ENCODE measurements around the gene RAB5A. TPM values are rescaled to one million over a fixed set of nuclear protein-coding genes. Genes with fewer than 3 reads are reported as not detected.

RAB5A gene
- total RNA-seq, 2 experiments from 2014 or later, result 24.5 to 39.2 TPM

DNA sequence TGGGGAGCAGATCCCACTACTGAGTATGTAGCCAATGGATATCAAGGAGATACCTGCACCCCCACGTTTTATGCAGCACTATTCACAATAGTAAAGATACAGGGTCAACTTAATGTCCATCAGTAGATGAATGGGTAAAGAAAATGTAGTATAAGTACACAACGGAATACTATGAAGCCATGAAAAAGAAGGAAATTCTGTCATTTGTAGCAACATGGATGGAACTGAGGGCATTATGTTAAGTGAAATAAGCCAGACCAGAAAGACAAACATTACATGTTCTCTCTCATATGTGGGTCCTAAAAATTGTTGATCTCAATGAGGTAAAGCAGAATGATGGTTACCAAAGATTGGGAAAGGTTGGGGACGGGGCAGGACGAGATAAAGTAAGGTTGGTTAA, 50.6 kb downstream of the RAB5A start:
- Histone ChIP-seq H4K20me1 (ENCODE audit: insufficient read depth, low read length) (no peaks in the 10 kb centered on the region), H3K9me2 (ENCODE audit: insufficient read depth, low read length) (no peaks in the 10 kb centered on the region), H3K4me3 (ENCODE audit: low read depth, low read length, poor library complexity, severe bottlenecking) (no peak overlapping the region), H2AFZ (ENCODE audit: low read length) (no peak overlapping the region), H3K36me3 (ENCODE audit: insufficient read depth, low read length) (no peaks in the 10 kb centered on the region), H3K79me2 (ENCODE audit: insufficient read depth, low read depth, low read length) (no peaks in the 10 kb centered on the region), H3K9me3 (ENCODE audit: low read length) (no peaks in the 10 kb centered on the region), H3K4me1 (ENCODE audit: insufficient read depth, low read length, poor library complexity, severe bottlenecking) (no peaks in the 10 kb centered on the region), H3K27ac (ENCODE audit: low read depth, low read length, poor library complexity, severe bottlenecking) (no peak overlapping the region), H3K4me2 (ENCODE audit: low read length) (no peak overlapping the region)
- TF ChIP-seq, protein P1, sequence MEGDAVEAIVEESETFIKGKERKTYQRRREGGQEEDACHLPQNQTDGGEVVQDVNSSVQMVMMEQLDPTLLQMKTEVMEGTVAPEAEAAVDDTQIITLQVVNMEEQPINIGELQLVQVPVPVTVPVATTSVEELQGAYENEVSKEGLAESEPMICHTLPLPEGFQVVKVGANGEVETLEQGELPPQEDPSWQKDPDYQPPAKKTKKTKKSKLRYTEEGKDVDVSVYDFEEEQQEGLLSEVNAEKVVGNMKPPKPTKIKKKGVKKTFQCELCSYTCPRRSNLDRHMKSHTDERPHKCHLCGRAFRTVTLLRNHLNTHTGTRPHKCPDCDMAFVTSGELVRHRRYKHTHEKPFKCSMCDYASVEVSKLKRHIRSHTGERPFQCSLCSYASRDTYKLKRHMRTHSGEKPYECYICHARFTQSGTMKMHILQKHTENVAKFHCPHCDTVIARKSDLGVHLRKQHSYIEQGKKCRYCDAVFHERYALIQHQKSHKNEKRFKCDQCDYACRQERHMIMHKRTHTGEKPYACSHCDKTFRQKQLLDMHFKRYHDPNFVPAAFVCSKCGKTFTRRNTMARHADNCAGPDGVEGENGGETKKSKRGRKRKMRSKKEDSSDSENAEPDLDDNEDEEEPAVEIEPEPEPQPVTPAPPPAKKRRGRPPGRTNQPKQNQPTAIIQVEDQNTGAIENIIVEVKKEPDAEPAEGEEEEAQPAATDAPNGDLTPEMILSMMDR (conservative IDR thresholded peaks at IDR 0.05; ENCODE audit: low read length), result no peak
- TF ChIP-seq EZH2phosphoT487 (IDR thresholded peaks at IDR 0.05; ENCODE audit: borderline replicate concordance, low read depth, low read length), result no peak
- intact Hi-C loops (cut with micrococcal nuclease; ENCODE audit: unreplicated experiment), result no loop called here
- BruUV-seq (replicated peaks), result no TSS peak
- CTCF ChIA-PET (ENCODE audit: unreplicated experiment), result no interaction called here
- DNase-seq (ENCODE audit: low spot score), result no peak
- POLR2A ChIA-PET, result no interaction called here

GRCh38 chr3:20001932-20002331, 55.0 kb downstream of the RAB5A start:
- Histone ChIP-seq H3K9me2 (ENCODE audit: insufficient read depth, low read length) (no peaks in the 10 kb centered on the region), H3K9me3 (ENCODE audit: low read length) (no peaks in the 10 kb centered on the region), H3K79me2 (ENCODE audit: insufficient read depth, low read depth, low read length) (no peaks in the 10 kb centered on the region), H3K4me3 (ENCODE audit: low read depth, low read length, poor library complexity, severe bottlenecking) (no peak overlapping the region), H3K36me3 (ENCODE audit: insufficient read depth, low read length) (no peaks in the 10 kb centered on the region), H4K20me1 (ENCODE audit: insufficient read depth, low read length) (no peaks in the 10 kb centered on the region), H3K27ac (ENCODE audit: low read depth, low read length, poor library complexity, severe bottlenecking) (no peak overlapping the region), H3K4me1 (ENCODE audit: insufficient read depth, low read length, poor library complexity, severe bottlenecking) (no peaks in the 10 kb centered on the region), H3K4me2 (ENCODE audit: low read length) (no peak overlapping the region), H2AFZ (ENCODE audit: low read length) (no peak overlapping the region)
- BruUV-seq (replicated peaks), result no TSS peak
- DNase-seq (ENCODE audit: low spot score), result no peak
- TF ChIP-seq, protein P1 (conservative IDR thresholded peaks at IDR 0.05; ENCODE audit: low read length), result no peak
- intact Hi-C loops (cut with micrococcal nuclease; ENCODE audit: unreplicated experiment), result no loop called here
- ChIA-PET CTCF (ENCODE audit: unreplicated experiment) (no interaction called here), POLR2A (interaction anchor here (0.6 to 1.4 kb wide), 4 partner anchors 8 to 194 kb away, joined by 3 to 4 read pairs (median 4); no protein-coding TSS in a partner anchor)

DNA sequence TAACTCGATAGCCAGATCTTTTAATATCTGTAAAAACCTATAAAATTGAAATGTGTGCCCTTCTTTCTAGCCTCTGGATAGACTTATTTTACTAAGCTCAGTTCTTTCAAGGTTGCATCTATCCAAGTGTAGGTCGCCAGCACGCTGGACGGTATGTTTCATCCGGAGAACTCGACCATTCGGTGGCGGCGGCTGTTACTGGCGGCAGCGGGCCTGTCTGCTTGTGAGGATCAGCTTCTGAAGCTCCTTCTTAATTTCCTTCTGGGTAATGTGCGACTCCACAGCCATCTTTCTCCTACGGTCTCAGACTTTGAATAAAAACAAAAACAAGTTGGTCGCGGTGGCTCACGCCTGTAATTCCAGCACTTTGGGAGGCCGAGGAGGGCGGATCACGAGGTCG, 61.1 kb downstream of the RAB5A start:
- no peak for TF ChIP-seq EZH2phosphoT487 (IDR thresholded peaks at IDR 0.05; ENCODE audit: borderline replicate concordance, low read depth, low read length)
- TF ChIP-seq, protein P1 (conservative IDR thresholded peaks at IDR 0.05; ENCODE audit: low read length), result no peak
- intact Hi-C loops (cut with micrococcal nuclease; ENCODE audit: unreplicated experiment), result no loop called here
- Histone ChIP-seq H3K9me3 (ENCODE audit: low read length) (no peaks in the 10 kb centered on the region), H4K20me1 (ENCODE audit: insufficient read depth, low read length) (no peaks in the 10 kb centered on the region), H3K9me2 (ENCODE audit: insufficient read depth, low read length) (no peaks in the 10 kb centered on the region), H3K4me1 (ENCODE audit: insufficient read depth, low read length, poor library complexity, severe bottlenecking) (no peaks in the 10 kb centered on the region), H3K79me2 (ENCODE audit: insufficient read depth, low read depth, low read length) (no peaks in the 10 kb centered on the region), H3K36me3 (ENCODE audit: insufficient read depth, low read length) (no peaks in the 10 kb centered on the region), H2AFZ (ENCODE audit: low read length) (no peak overlapping the region), H3K4me2 (ENCODE audit: low read length) (no peak overlapping the region), H3K27ac (ENCODE audit: low read depth, low read length, poor library complexity, severe bottlenecking) (no peak overlapping the region), H3K4me3 (ENCODE audit: low read depth, low read length, poor library complexity, severe bottlenecking) (no peak overlapping the region)
- DNase-seq (ENCODE audit: low spot score), result no peak
- ChIA-PET POLR2A (interaction anchor here (0.6 to 1.5 kb wide), 2 partner anchors 13 to 16 kb away, joined by 3 read pairs; no protein-coding TSS in a partner anchor), CTCF (ENCODE audit: unreplicated experiment) (no interaction called here)
- BruUV-seq (replicated peaks), result no TSS peak
